GM12878 (cell line): Measurements from ENCODE around the gene TVP23C. TPM values are rescaled to one million over a fixed set of nuclear protein-coding genes. Genes with fewer than 3 reads are reported as not detected.

ENCODE experiments used
- ATAC-seq: fragments of 200-7000 bp; cut with Tn5 transposase; 3 replicates; pipeline ENCODE4 v1.9.1; 2020; ENCODE audit warnings: mild to moderate bottlenecking, moderate library complexity
- BruUV-seq: library from RNA; stranded (reverse); fragments of 400-500 nt; replicated peaks from 2 replicates; lab custom pipeline; 2021; lab: Mats Ljungman, UMichigan
- CTCF ChIA-PET: fragments of 300-600 bp; sonication (Branson Sonifier 250); formaldehyde crosslinking; extraction: SDS; loops from one replicate; lab custom pipeline; 2021; ENCODE audit warnings: inconsistent platforms; lab: Yijun Ruan, JAX
- POLR2A ChIA-PET: fragments of 350-600 bp; formaldehyde crosslinking; extraction: SDS; loops from one replicate; lab custom pipeline; 2021; ENCODE audit warnings: inconsistent platforms; lab: Charles Lee
- RAD21 ChIA-PET: fragments of 300-600 bp; sonication (Branson Sonifier 250); formaldehyde crosslinking; loops from one replicate; lab custom pipeline; 2023; ENCODE audit warnings: antibody characterized with exemption; ENCODE audit not compliant: unreplicated experiment; lab: Charles Lee
- SMC1A ChIA-PET: fragments of 300-600 bp; sonication (Branson Sonifier 250); formaldehyde crosslinking; loops from one replicate; lab custom pipeline; 2023; ENCODE audit not compliant: unreplicated experiment, uncharacterized antibody; lab: Charles Lee
- DNase-seq: peaks from one replicate; pipeline ENCODE4 v3.0.0-alpha.2; 2011; ENCODE audit warnings: low read depth, low spot score
- FAIRE-seq: peaks from 3 replicates; lab custom pipeline; 2011; peaks lifted over from hg19 to GRCh38; lab: Jason Lieb, UNC
- H2AFZ ChIP-seq: 2 replicates; pipeline ENCODE4 v1.6.0; 2011; ENCODE audit warnings: low read depth, low read length, control low read depth; ENCODE audit not compliant: control insufficient read depth
- H3K27ac ChIP-seq: 2 replicates; pipeline ENCODE4 v1.5.1; 2011; ENCODE audit warnings: control low read depth; ENCODE audit not compliant: control insufficient read depth, insufficient read depth
- H3K27me3 ChIP-seq, 2 experiments: replicated peaks in 1 of 2; 2 replicates each; pipeline versions ENCODE4 v1.6.0 to v1.6.1; 2011; ENCODE audit warnings: low read length in 1 of 2; ENCODE audit not compliant: control insufficient read depth in 2 of 2, insufficient read depth in 2 of 2
- H3K36me3 ChIP-seq, 2 experiments: 2 replicates each; pipeline ENCODE4 v1.5.1; 2011; ENCODE audit warnings: low read length in 1 of 2; ENCODE audit not compliant: control insufficient read depth in 2 of 2, insufficient read depth in 2 of 2
- H3K4me1 ChIP-seq: 2 replicates; pipeline ENCODE4 v1.6.1; 2011; ENCODE audit warnings: mild to moderate bottlenecking, low read length, moderate library complexity, mixed read lengths; ENCODE audit not compliant: control insufficient read depth, insufficient read depth
- H3K4me2 ChIP-seq: 2 replicates; pipeline ENCODE4 v1.6.0; 2011; ENCODE audit warnings: control low read depth; ENCODE audit not compliant: control insufficient read depth, insufficient read depth
- H3K4me3 ChIP-seq: fragments of 200-600 bp; sonication (generic); 2 replicates; pipeline ENCODE4 v1.5.1; 2016
- H3K79me2 ChIP-seq: 2 replicates; pipeline ENCODE4 v1.6.0; 2011; ENCODE audit warnings: low read length; ENCODE audit not compliant: control insufficient read depth, insufficient read depth
- H3K9ac ChIP-seq: 2 replicates; pipeline ENCODE4 v1.8.0; 2011; ENCODE audit warnings: low read length, control low read depth, mixed read lengths; ENCODE audit not compliant: control insufficient read depth, insufficient read depth
- H3K9me3 ChIP-seq: replicated peaks from 3 replicates; pipeline ENCODE4 v1.5.1; 2011; ENCODE audit warnings: mild to moderate bottlenecking, low read length; ENCODE audit not compliant: control insufficient read depth, insufficient read depth
- H4K20me1 ChIP-seq: 2 replicates; pipeline ENCODE4 v1.6.0; 2011; ENCODE audit not compliant: control insufficient read depth, insufficient read depth
- CREB1 ChIP-seq: IDR thresholded peaks from 2 replicates; pipeline ENCODE4 v1.6.1; 2012; ENCODE audit warnings: low read depth, mild to moderate bottlenecking, inconsistent platforms
- EZH2 ChIP-seq: IDR thresholded peaks from 2 replicates; pipeline ENCODE4 v1.6.1; 2012; ENCODE audit warnings: low read depth, mild to moderate bottlenecking, control low read depth, inconsistent platforms, low read length, borderline replicate concordance; ENCODE audit not compliant: control insufficient read depth
- HDGF ChIP-seq: fragments of 450-650 bp; IDR thresholded peaks from 2 replicates; pipeline ENCODE4 v1.6.1; 2016; ENCODE audit warnings: antibody characterized with exemption
- PAX5 ChIP-seq: IDR thresholded peaks from 2 replicates; pipeline ENCODE4 v1.6.1; 2011; ENCODE audit warnings: low read depth, low read length, borderline replicate concordance
- PAX8 ChIP-seq: fragments of 450-650 bp; IDR thresholded peaks from 2 replicates; pipeline ENCODE4 v1.6.1; 2017; ENCODE audit warnings: mild to moderate bottlenecking, moderate library complexity
- SMAD5 ChIP-seq: IDR thresholded peaks from 2 replicates; pipeline ENCODE4 v1.6.1; 2016; ENCODE audit warnings: antibody characterized with exemption, low read depth
- ZNF217 ChIP-seq: fragments of 450-650 bp; IDR thresholded peaks from 2 replicates; pipeline ENCODE4 v1.6.1; 2017; ENCODE audit warnings: antibody characterized with exemption, mild to moderate bottlenecking
- WGBS: methylation state at CpG from one replicate; pipeline ENCODE4 v1.1.6; 2016; ENCODE audit warnings: low lambda C conversion rate; ENCODE audit not compliant: insufficient replicate concordance, insufficient coverage; ENCODE audit errors: missing lambda C conversion rate; 5-methylcytosine and 5-hydroxymethylcytosine counted together
- in situ Hi-C: fragments of 300-500 bp; cut with MboI; formaldehyde crosslinking; loops from 9 replicates; pipeline ENCODE4 v1.14.3; 2018; ENCODE audit warnings: mixed read lengths
- intact Hi-C: fragments of 100-400 bp; cut with micrococcal nuclease; formaldehyde crosslinking; loops from one replicate; pipeline ENCODE4 v1.14.2; 2022; ENCODE audit not compliant: unreplicated experiment
- polyA plus RNA-seq, 11 experiments: library from polyadenylated mRNA; depleted of rRNA in 4 of 11; unstranded in 6 of 11; stranded (reverse) in 5 of 11; fragments of >200 nt; fragmentation: Nextera tagmentation in 4 of 11; fragmentation: Illumina TruSeq in 1 of 11; extraction: Ambion mirVana in 4 of 11; extraction: Trizol in 1 of 11; gene quantifications; 1 replicate in 1 of 11; 2 replicates in 10 of 11; pipeline versions ENCODE4 v1.2.1 to v1.2.3, GENCODE V29; 2011 to 2016; ENCODE audit warnings: inconsistent platforms in 2 of 11, missing spikeins in 2 of 11, low read depth in 1 of 11
- total RNA-seq, 4 experiments: library from RNA; depleted of rRNA in 3 of 4; stranded (reverse); fragments of >200 nt in 3 of 4; fragmentation: Illumina TruSeq in 1 of 4; extraction: Trizol in 1 of 4; gene quantifications; 2 replicates each; pipeline versions ENCODE4 v1.2.1 to v1.2.3, GENCODE V29; 2013 to 2021
- TF ChIP-seq, protein P1 (sequence below): IDR thresholded peaks from 2 replicates; pipeline ENCODE4 v1.6.1; 2011; ENCODE audit warnings: low read depth, mild to moderate bottlenecking, low read length, moderate library complexity, borderline replicate concordance; ENCODE audit errors: extremely low read depth
- TF ChIP-seq, protein P2 (sequence below): fragments of 450-650 bp; IDR thresholded peaks from 2 replicates; pipeline ENCODE4 v1.6.1; 2017; ENCODE audit warnings: low read depth, mild to moderate bottlenecking, moderate library complexity

Gene TVP23C
- total and polyA plus RNA-seq, 10 of the 15 experiments (the other 5 are each of a cell fraction or from before 2014, with no cell fraction given) = 0.42 to 5.0 (median 2.7) TPM

DNA sequence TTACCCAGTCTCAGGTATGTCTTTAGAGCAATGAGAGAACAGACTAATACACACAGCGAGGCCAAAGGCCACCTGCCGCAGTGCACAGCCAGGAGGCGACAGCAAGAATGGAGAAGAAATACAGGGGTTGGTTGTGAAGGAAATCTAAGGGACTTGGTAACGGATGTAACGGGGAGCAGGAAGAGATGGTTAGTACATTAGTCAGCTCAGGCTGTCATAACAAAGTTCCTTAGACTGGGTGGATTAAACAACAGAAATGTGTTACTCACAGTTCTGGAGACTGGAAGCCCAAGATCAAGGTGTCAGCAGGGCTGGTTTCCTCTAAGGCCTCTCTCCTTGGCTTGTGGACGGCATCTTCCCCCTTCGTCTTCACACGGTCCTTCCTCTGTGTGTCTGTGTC is 47.1 kb downstream of the TVP23C start:
- intact Hi-C loops = no loop called here
- Histone ChIP-seq H3K27me3 (no peaks in the 10 kb centered on the region), H3K36me3 (no peaks in the 10 kb centered on the region), H3K9me3 (no peaks in the 10 kb centered on the region), H3K4me1 (no peaks in the 10 kb centered on the region), H3K4me3 (no peak overlapping the region), H3K79me2 (no peaks in the 10 kb centered on the region), H4K20me1 (no peaks in the 10 kb centered on the region), H3K4me2 (no peak overlapping the region), H3K27ac (no peak overlapping the region), H2AFZ (no peak overlapping the region), H3K9ac (no peak overlapping the region)
- ATAC-seq = no peak
- POLR2A ChIA-PET = no interaction called here
- FAIRE-seq = no peak
- in situ Hi-C loops = no loop called here
- SMC1A ChIA-PET = no interaction called here
- DNase-seq = no peak
- RAD21 ChIA-PET = no interaction called here
- TF ChIP-seq SMAD5 (no peak), EZH2 (no peak), PAX5 (no peak), ZNF217 (no peak)
- TF ChIP-seq, protein P1, sequence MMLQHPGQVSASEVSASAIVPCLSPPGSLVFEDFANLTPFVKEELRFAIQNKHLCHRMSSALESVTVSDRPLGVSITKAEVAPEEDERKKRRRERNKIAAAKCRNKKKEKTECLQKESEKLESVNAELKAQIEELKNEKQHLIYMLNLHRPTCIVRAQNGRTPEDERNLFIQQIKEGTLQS = no peak
- CTCF ChIA-PET = no interaction called here
- 58% methylated on average over 8 of the region's 8 CpGs for WGBS
- BruUV-seq = no TSS peak

DNA sequence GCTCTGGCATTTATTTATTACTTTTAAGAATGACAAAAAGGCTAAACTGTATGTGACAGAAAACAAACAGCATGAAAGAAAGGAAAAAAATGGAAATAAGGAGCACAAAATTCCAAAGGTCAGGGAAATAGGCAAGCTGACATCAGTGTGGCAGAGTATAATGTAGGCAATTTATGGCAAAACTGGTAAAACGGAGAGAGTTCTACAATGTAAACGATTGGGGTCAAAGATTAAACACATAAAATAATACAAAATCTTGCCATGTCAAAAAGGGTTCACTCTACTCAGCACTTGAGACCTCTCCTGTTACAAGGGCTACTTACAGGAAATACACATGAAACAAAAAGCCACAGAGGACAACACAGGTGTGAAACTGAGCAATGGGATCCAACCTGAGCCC is 48.8 kb downstream of the TVP23C start:
- in situ Hi-C loops (no loop called here), intact Hi-C loops (no loop called here)
- 0% methylated on average over 2 of the region's 2 CpGs for WGBS
- Histone ChIP-seq H4K20me1 (no peaks in the 10 kb centered on the region), H3K36me3 (no peaks in the 10 kb centered on the region), H3K79me2 (no peaks in the 10 kb centered on the region), H2AFZ (no peak overlapping the region), H3K27me3 (no peaks in the 10 kb centered on the region), H3K9me3 (no peaks in the 10 kb centered on the region), H3K9ac (no peak overlapping the region), H3K4me1 (no peaks in the 10 kb centered on the region), H3K4me3 (no peak overlapping the region), H3K4me2 (no peak overlapping the region), H3K27ac (no peak overlapping the region)
- ATAC-seq = no peak
- ChIA-PET CTCF (interaction anchor here (2.1 kb wide), 1 partner anchor 11 kb away, joined by 15 read pairs; no protein-coding TSS in a partner anchor), RAD21 (no interaction called here), POLR2A (no interaction called here), SMC1A (no interaction called here)
- no TSS peak for BruUV-seq
- TF ChIP-seq PAX8 = no peak
- TF ChIP-seq, protein P2, sequence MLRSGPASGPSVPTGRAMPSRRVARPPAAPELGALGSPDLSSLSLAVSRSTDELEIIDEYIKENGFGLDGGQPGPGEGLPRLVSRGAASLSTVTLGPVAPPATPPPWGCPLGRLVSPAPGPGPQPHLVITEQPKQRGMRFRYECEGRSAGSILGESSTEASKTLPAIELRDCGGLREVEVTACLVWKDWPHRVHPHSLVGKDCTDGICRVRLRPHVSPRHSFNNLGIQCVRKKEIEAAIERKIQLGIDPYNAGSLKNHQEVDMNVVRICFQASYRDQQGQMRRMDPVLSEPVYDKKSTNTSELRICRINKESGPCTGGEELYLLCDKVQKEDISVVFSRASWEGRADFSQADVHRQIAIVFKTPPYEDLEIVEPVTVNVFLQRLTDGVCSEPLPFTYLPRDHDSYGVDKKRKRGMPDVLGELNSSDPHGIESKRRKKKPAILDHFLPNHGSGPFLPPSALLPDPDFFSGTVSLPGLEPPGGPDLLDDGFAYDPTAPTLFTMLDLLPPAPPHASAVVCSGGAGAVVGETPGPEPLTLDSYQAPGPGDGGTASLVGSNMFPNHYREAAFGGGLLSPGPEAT = no peak
- no peak for TF ChIP-seq CREB1
- no peak for TF ChIP-seq HDGF
- no peak for DNase-seq
- FAIRE-seq = no peak
